ENCODE results near the gene NOP56. TPM values are rescaled to one million over a fixed set of nuclear protein-coding genes. Genes with fewer than 3 reads are reported as not detected.

The NOP56 gene
- total RNA-seq, 1 donor from 2014 or later = 288 TPM

DNA sequence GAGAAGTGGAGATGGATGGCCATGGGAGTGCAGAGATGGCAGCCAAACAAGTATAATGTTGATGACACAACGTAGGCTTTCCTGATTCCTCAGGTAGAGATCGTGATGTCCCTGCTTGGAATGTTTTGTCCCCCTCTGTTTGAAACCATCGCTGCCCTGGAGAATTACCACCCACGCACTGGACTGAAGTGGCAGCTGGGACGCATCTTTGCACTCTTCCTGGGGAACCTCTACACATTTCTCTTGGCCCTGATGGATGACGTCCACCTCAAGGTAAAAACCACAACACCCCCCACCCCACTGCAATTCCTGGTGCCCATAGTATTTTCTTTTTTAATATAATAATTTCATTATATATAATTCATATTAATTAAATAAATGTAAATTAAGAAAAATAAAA lies 42.1 kb upstream of the NOP56 start:
- Histone ChIP-seq H3K36me3 (ENCODE audit: control insufficient read depth, insufficient read depth, low read length) (no peaks in the 10 kb centered on the region), H3K4me3 (ENCODE audit: low read depth, low read length) (no peak overlapping the region), H3K27me3 (ENCODE audit: control insufficient read depth, insufficient read depth, low read length) (no peaks in the 10 kb centered on the region)
- no peak for FAIRE-seq
- TF ChIP-seq CTCF (IDR thresholded peaks at IDR 0.05; ENCODE audit: insufficient read depth, low read length, severe bottlenecking) = no peak
- DNase-seq (ENCODE audit: low read depth) = no peak

DNA sequence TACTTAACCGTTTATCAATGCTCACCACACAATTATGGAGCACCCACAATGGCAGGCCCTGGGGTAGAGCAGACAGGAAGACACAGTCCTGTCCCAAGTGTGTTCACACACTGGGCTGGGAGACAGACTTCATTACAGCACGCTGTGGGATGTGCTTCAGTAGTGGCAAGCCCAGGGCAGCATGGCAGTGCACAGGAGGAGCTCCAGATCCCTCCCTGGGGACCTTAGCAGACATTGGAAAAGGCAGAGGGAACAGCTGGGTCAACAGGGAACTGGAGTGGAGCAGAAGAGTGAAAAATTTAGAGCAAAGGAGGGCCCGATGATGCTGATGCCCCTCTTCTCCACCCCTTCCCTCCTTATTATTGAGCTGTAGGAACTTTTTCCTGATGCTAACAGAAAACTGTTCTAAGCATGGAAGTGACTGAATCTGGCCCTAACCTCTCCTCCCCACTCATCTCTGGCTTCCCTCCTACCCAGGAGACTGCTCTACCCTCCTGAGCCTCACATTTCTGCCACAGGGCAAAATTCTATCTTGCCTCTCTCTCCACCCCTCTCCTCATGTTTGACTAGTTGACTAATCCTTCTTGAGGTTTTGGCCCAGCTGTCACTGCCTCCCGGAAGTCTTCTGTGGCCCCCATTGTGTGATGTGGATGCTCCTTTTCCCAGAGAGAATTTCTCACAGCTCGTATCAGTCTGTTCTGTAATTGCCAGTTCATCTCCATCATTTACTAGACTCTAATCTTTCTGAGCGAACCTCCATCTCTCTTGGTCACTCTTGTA lies 41.3 kb upstream of the NOP56 start:
- no peak for FAIRE-seq
- Histone ChIP-seq H3K36me3 (ENCODE audit: control insufficient read depth, insufficient read depth, low read length) (no peaks in the 10 kb centered on the region), H3K4me3 (ENCODE audit: low read depth, low read length) (no peak overlapping the region), H3K27me3 (ENCODE audit: control insufficient read depth, insufficient read depth, low read length) (no peaks in the 10 kb centered on the region)
- no peak for TF ChIP-seq CTCF (IDR thresholded peaks at IDR 0.05; ENCODE audit: insufficient read depth, low read length, severe bottlenecking)
- no peak for DNase-seq (ENCODE audit: low read depth)

- FAIRE-seq (no peak), DNase-seq (ENCODE audit: low read depth) (no peak)
- Histone ChIP-seq H3K27me3 (ENCODE audit: control insufficient read depth, insufficient read depth, low read length) (no peaks in the 10 kb centered on the region), H3K4me3 (ENCODE audit: low read depth, low read length) (no peak overlapping the region), H3K36me3 (ENCODE audit: control insufficient read depth, insufficient read depth, low read length) (no peaks in the 10 kb centered on the region)
- no peak for TF ChIP-seq CTCF (IDR thresholded peaks at IDR 0.05; ENCODE audit: insufficient read depth, low read length, severe bottlenecking)
Observed at GRCh38 chr20:2612073-2612472, 40.4 kb upstream of the NOP56 start.

DNA sequence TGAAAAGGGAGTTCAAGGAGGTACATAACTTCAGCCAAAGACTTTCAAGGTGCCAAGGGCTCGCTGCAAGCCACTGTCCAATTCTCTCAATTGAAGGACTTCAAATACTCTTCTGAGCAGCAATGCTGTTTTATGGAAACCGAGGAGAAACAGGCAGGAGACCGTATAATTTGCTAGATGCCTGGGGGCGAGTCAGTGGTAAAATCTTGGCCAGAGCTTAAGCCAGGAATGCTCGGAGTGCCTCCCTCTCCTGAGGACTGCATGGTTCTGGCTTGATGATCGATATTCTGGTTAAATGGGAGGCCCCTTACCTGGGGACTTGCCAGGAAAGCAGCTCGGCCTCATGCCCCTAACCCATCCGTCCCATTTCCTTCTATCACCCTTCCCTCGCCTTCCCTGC lies 35.8 kb upstream of the NOP56 start:
- no peak for FAIRE-seq
- no peaks in the 10 kb centered on the region for H3K27me3 ChIP-seq (ENCODE audit: control insufficient read depth, insufficient read depth, low read length)
- no peak for TF ChIP-seq CTCF (IDR thresholded peaks at IDR 0.05; ENCODE audit: insufficient read depth, low read length, severe bottlenecking)

DNA sequence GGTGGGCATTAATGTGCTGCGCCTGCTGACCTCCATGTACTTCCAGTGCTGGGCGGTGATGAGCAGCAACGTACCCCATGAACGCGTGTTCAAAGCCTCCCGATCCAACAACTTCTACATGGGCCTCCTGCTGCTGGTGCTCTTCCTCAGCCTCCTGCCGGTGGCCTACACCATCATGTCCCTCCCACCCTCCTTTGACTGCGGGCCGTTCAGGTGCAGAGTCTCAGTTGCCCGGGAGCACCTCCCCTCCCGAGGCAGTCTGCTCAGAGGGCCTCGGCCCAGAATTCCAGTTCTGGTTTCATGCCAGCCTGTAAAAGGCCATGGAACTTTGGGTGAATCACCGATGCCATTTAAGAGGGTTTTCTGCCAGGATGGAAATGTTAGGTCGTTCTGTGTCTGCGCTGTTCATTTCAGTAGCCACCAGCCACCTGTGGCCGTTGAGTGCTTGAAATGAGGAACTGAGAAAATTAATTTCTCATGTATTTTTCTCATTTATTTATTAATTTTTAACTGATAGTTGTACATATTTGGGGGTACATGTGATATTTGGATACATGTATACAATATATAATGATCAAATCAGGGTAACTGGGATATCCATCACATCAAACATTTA lies 35.2 kb upstream of the NOP56 start:
- no peak for FAIRE-seq
- Histone ChIP-seq H3K4me3 (ENCODE audit: low read depth, low read length) (no peak overlapping the region), H3K27me3 (ENCODE audit: control insufficient read depth, insufficient read depth, low read length) (no peaks in the 10 kb centered on the region), H3K36me3 (ENCODE audit: control insufficient read depth, insufficient read depth, low read length) (no peaks in the 10 kb centered on the region)
- no peak for DNase-seq (ENCODE audit: low read depth)
- no peak for TF ChIP-seq CTCF (IDR thresholded peaks at IDR 0.05; ENCODE audit: insufficient read depth, low read length, severe bottlenecking)

More for the DNA sequence above, 35.8 kb upstream of the NOP56 start:
- DNase-seq (ENCODE audit: low read depth) = no peak
- Histone ChIP-seq H3K4me3 (ENCODE audit: low read depth, low read length) (no peak overlapping the region), H3K36me3 (ENCODE audit: control insufficient read depth, insufficient read depth, low read length) (no peaks in the 10 kb centered on the region)
